ENCODE measurements around the gene CHTOP. TPM values are rescaled to one million over a fixed set of nuclear protein-coding genes. Genes with fewer than 3 reads are reported as not detected.

CHTOP gene, protein sequence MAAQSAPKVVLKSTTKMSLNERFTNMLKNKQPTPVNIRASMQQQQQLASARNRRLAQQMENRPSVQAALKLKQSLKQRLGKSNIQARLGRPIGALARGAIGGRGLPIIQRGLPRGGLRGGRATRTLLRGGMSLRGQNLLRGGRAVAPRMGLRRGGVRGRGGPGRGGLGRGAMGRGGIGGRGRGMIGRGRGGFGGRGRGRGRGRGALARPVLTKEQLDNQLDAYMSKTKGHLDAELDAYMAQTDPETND
- total RNA-seq = 20.6 and 25.7 TPM in 2 replicates

DNA sequence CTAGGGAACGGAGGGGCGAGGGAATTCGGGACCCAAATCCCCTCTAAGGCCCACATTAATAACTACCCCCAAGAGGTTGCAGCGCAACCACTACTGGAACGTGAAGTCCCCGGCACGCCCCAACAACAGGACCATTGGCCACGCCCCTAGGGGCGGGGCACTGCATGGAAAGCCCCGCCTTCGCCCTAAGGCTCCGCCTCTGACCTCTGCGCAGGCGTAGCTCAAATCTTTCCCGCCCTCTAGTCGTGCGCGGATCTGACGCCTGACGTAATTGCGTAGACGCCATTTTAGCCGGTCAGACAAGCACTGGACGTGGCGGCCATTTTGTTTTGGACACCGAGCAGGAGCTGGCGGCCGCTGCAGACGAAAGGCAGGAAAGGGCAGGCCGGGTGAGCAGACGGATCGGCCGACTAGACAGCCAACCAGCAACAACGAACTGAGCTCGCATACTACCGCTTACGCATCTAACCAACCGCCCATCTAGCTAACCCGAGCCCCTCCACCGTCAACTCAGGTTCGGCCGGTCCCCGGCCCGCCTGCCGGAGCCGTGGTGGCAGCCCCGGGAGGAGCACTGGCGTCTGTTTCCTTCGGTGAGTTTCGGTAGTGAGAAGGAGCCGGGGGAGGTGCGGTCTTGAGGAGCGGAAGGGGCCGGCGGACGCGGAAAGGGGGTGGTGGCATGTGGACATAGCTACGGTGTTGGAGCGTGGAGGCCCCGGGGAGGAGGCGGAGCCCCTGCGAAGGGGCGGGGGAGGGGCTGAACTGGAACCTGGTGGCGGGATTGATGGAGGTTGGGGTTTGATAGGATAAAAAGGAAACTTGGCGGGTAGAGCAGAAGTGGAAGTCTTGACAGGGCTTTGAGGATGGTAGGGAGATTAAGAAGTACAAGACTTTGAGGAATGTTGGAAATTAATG is at the start of gene CHTOP:
CHTOP (plus strand) TSS at position 313 of the 912 bp plus-strand sequence. CDS start 2,523 bp downstream, outside the sequence.

DNA sequence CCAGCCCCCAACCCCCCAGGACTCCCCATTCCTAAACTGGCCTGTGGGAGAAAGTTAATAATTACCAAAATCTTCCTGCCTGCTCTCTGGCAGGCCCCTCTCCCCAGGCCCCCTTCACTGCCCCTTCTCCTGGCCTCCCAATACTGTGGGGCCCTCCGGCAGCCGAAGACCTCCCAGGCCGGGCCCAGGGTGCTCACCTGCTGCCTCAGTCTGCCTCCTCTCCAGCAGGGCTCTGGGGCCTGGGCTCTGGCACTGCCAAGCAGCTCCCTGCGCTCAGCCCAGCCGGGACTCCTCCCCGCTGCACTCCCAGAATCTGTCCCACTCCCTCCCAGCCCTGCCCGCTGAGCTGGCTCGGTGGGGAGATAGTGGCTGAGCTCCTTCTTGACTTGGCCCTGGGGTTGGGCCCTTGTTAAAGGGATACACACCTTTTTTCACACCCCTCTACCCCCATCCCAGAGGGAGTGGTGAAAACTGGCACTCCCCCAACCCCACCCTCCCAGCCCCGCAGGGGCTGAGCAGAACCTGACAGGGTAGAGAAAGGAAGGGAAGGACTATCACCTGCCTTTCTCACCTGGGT is 21.0 kb upstream of the CHTOP start, which contains the start of gene S100A16:
S100A16 (minus strand) TSS at position 383 of the 577 bp plus-strand sequence. CDS start 4,986 bp downstream, outside the sequence.

DNA sequence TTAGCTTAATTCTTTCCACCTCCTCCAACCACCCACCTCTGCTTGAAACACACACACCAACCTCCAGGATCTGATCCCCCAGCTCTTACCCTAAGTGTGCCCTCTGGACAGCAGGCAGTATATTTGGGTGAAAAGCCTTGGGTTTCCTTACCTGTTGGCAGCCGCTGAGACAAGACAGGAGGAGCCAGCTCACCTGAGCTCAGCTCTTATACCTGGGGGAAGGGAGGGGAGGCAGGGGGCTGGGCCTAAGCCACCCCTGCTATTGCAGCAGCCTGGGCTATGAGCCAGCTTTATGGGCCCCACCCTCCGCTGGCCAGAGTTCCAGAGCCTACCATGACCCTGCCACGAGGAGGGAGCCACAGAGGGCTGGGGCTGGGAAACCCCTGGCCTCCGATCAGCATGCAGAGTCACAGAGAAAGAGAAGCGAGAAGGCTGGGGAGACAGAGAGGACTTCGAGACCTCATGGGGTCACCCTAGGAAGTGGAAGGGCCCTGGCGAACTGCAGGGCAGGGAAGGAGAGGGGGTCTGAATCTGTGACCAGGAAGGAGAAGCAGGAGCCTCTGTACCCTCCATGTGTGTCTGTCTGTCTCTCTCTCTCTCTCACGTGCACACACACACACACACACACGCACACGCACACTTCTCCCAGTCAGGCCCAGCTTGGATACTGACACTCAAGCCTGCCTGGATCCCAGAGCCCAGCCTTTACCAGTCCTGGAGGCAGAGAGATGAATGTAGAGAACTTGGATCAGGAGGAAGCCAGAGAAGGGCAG is 17.5 kb upstream of the CHTOP start, which contains the start of gene S100A14:
S100A14 (minus strand) TSS at position 182 of the 773 bp plus-strand sequence. CDS start 467 bp downstream, outside the sequence.

DNA sequence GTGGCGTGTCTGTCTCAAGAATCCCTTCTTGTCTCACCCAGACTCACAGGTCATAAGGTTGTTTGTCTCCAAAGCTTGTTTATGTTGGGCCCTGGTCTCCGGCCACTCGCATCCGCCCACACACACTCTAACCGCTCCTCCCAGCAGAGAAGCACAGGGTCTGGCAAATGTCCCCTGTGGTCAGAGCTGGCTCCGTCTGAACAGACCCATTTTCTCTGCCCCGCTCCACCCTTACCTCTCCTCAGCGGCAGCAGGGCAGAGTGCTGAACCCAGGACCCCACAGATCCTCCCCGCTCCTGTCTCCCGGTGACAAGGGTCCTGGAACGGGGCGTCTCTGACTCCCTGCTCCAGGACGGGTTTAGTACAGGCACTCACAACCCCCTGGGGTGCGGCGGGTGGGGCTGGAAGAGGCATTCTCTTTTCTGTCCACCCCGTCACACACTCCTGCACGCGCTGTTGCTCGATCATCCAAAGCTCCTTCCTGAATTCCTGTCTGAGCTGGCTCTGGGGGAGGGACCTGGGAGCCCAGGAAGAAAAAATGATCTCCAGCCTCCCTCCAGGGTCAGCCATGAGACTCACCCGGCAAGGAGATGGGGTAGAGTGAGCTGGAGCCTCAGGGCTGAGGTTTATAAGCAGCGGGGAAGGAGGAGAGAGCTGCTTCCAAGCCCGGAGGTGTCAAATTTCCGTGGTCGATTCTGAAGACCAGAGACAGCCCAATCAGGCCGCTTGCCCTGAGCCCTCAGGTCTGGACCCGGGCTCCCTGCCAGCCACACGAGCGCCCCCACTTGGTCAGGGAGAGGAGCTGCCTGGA is 6.8 kb upstream of the CHTOP start, which contains the start of gene S100A13:
S100A13 (minus strand) TSS at position 602 of the 811 bp plus-strand sequence. CDS start 1,033 bp downstream, outside the sequence.

DNA sequence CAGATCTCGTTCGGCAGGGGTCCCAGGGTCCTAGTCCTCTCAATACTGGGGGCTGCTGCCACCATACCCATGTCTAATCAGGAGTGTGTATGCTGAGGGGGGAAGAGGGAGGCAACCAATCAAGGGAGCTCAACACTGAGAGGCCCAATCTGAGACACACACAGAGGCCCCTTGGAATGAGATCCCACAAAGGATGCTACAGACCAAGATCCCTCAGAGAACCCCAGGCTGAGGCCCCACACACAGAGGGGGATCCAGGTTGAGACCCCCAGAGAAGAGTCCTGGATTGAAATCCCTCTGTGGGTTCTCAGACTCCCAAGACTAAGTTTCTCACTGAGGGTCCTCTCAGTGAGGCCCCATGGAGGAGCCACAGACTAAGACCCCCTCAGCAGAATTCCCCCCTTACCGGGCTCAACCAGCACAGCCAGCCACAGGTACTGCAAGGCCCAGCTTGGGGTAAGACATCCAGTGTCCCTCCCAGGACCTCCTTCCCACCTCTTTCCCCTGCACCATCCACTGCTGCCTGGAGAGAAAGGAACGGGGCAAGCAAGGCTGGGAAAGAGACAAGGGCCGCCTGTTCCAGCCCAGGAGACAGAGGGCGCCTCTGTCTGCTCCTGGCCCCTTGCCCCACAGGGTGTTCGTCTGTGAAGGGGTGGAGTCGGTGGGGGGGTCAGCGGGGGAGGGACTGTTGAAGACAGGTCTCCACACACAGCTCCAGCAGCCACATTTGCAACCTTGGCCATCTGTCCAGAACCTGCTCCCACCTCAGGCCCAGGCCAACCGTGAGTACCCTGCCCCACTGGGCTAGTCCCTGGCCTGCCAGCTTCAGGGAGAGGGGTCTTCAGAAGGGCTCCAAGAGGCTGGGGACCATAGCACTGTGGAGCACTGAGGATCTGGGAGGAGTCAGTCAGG is 5.9 kb upstream of the CHTOP start, which contains the start of gene S100A1:
S100A1 (plus strand) TSS at position 720 of the 912 bp plus-strand sequence. CDS start 2,088 bp downstream, outside the sequence.

DNA sequence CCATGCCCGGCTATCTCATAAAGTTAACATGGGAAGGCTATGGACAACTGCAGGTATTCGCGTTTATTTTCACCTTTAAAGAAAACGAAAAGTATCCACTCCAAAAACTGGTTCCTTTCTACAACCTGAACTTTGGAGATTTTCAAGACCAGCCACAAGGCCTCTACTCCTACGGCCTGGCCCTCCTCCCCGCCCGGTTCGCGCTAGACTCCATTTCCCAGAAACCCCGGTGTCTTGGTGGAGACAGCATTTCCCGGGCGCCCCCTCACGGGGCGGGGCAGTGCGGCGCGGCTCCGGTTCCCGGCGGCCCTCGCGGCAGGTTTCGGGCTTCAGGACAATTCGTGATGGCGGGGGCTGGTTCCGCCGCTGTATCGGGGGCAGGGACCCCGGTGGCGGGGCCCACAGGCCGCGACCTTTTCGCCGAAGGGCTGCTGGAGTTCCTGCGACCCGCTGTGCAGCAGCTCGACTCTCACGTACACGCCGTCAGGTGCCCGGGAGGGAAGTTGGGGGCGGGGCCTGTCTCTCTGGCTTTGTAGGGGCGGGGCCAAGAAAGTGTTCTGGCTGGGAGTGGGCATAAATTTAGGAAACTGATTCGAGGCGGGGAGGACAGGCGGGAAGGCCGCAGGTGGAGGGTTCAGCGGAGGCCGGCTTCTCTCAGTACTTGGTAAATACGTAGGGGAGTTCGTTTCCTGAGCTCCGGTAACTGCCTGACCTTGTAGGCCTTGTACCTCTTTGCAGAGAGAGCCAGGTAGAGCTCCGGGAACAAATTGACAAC is 24.7 kb downstream of the CHTOP start, which contains the start of gene SNAPIN:
SNAPIN (plus strand) TSS at position 304 of the 775 bp plus-strand sequence; CDS start at position 345, 41 bp downstream.

DNA sequence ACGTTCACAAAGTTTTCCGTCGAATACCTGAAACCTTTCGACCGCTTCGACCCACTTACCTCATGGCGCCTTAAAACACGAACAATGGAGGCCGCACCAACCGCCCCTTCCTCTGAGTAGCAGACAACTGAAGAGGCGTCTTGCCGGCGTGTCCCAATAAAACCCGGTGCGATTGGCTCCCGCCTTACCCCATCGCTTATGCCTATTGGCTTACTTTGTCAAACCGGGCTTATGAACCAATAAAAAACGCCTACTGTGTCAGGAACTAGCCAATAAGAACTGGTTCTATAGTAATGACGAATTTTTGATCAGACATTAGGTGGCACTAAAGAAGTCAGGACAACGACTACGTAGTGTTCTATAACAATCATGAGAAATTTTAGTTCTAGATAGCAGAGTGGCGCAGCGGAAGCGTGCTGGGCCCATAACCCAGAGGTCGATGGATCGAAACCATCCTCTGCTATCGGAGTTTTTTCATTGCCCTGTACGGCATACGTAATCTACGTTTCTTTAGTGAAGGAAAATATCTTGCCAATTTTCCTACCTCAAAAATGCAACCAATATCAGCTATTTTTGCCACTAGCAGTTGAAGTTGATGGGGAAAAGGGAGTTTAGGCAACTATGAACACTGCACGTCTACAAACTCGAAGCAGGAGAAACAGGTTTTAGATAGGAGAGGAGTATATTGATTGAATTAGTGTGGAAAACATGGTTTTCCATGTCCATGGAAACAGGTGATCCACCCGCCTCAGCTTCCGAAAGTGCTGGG is 37.2 kb downstream of the CHTOP start, which contains the start of gene ILF2:
ILF2 (minus strand) TSS at position 135 of the 769 bp plus-strand sequence; CDS start at position 64, 71 bp downstream.

DNA sequence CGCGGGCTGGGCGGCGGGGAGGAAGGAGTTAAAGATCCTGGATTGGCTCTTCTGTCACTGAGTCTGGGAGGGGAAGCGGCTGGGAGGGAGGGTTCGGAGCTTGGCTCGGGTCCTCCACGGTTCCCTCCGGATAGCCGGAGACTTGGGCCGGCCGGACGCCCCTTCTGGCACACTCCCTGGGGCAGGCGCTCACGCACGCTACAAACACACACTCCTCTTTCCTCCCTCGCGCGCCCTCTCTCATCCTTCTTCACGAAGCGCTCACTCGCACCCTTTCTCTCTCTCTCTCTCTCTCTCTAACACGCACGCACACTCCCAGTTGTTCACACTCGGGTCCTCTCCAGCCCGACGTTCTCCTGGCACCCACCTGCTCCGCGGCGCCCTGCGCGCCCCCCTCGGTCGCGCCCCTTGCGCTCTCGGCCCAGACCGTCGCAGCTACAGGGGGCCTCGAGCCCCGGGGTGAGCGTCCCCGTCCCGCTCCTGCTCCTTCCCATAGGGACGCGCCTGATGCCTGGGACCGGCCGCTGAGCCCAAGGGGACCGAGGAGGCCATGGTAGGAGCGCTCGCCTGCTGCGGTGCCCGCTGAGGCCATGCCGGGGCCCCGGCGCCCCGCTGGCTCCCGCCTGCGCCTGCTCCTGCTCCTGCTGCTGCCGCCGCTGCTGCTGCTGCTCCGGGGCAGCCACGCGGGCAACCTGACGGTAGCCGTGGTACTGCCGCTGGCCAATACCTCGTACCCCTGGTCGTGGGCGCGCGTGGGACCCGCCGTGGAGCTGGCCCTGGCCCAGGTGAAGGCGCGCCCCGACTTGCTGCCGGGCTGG is 44.9 kb downstream of the CHTOP start, which contains the start of gene NPR1:
NPR1 (plus strand) TSS at position 170 of the 818 bp plus-strand sequence; CDS start at position 591, 421 bp downstream.

Other genes starting within 250 kb of the CHTOP start
- 0.32 TPM in 1 of 2 replicates, not detected in the other for gene S100A8, start 243.0 kb upstream of the CHTOP start, total RNA-seq
- gene S100A7A, start 217.5 kb upstream of the CHTOP start, total RNA-seq = not detected in 2 replicates
- gene S100A7, start 173.4 kb upstream of the CHTOP start, total RNA-seq = not detected in 2 replicates
- 4,155 and 5,808 TPM in 2 replicates for gene S100A6, start 98.1 kb upstream of the CHTOP start, total RNA-seq
- gene S100A5, start 93.1 kb upstream of the CHTOP start, total RNA-seq = 0.77 TPM in 1 of 2 replicates, not detected in the other
- 471 and 540 TPM in 2 replicates for gene S100A4, start 88.3 kb upstream of the CHTOP start, total RNA-seq
- 4.3 and 9.6 TPM in 2 replicates for gene S100A3, start 84.8 kb upstream of the CHTOP start, total RNA-seq
- gene S100A2, start 68.2 kb upstream of the CHTOP start, total RNA-seq = 3.6 and 3.8 TPM in 2 replicates
- 140 and 155 TPM in 2 replicates for gene S100A16, start 20.9 kb upstream of the CHTOP start, total RNA-seq
- gene S100A14, start 17.7 kb upstream of the CHTOP start, total RNA-seq = 0.47 and 2.1 TPM in 2 replicates
- 275 and 496 TPM in 2 replicates for gene S100A13, start 6.6 kb upstream of the CHTOP start, total RNA-seq
- 0.63 TPM in 1 of 2 replicates, not detected in the other for gene S100A1, start 5.6 kb upstream of the CHTOP start, total RNA-seq
- 42.7 and 50.9 TPM in 2 replicates for gene SNAPIN, start 24.6 kb downstream of the CHTOP start, total RNA-seq
- gene ILF2, start 36.9 kb downstream of the CHTOP start, total RNA-seq = 140 and 148 TPM in 2 replicates
- gene NPR1, start 44.6 kb downstream of the CHTOP start, total RNA-seq = 1.9 and 9.4 TPM in 2 replicates
- gene INTS3, start 94.0 kb downstream of the CHTOP start, total RNA-seq = 28.5 and 32.1 TPM in 2 replicates
- gene SLC27A3, start 141.3 kb downstream of the CHTOP start, total RNA-seq = 27.6 and 50.1 TPM in 2 replicates